ENCODE results near the gene MBD3L2B.
"Not testable (repeated sequence)": the region's sequence is repeated elsewhere in the genome, so short reads cannot be mapped to it uniquely, and the experiment has no call there.

GRCh38 chr19:7021331-7021730, at the start of gene MBD3L2B:
- TF ChIP-seq CTCF, POLR2A (IDR thresholded peaks at IDR 0.05): not testable (repeated sequence)
